Cardiac septum (tissue), 1 donor: ENCODE data around the gene KCNMA1. TPM values are rescaled to one million over a fixed set of nuclear protein-coding genes. Genes with fewer than 3 reads are reported as not detected.
A peak's percentile ranks its signal among the peaks of the same experiment; 100 is the strongest.
"Not testable (repeated sequence)": the region's sequence is repeated elsewhere in the genome, so short reads cannot be mapped to it uniquely, and the experiment has no call there.

Experiments used
- DNase-seq: peaks from one replicate; pipeline ENCODE4 v3.0.0-alpha.2; 2020; ENCODE audit warnings: low spot score
- intact Hi-C: fragments of 100-400 bp; cut with DNase I; formaldehyde crosslinking; loops from one replicate; pipeline ENCODE4 v1.14.0; 2022
- total RNA-seq: library from RNA; stranded (reverse); fragmentation: NEBNext Ultra II Directional; extraction: Animal tissue kit (Norgen Biotek cat#: 25700); gene quantifications from one replicate; pipeline ENCODE4 v1.2.1, GENCODE V29; 2021
- donor health status: DM: no; HTN: no; CAD: no.

KCNMA1 gene
- total RNA-seq, 1 donor from 2014 or later: 2.0 TPM

- intact Hi-C loops: no loop called here
- no peak for DNase-seq
Measured at GRCh38 chr10:77417359-77417758, 220.2 kb downstream of the KCNMA1 start.

- intact Hi-C loops: no loop called here
Measured at GRCh38 chr10:77416311-77417135, 221.1 kb downstream of the KCNMA1 start.

GRCh38 chr10:77415313-77415960 is 222.2 kb downstream of the KCNMA1 start:
- no peak for DNase-seq
- intact Hi-C loops: no loop called here

More at GRCh38 chr10:77416311-77417135, 221.1 kb downstream of the KCNMA1 start:
- DNase-seq: peak; percentile 15

- intact Hi-C loops: no loop called here
- no peak for DNase-seq
Measured at GRCh38 chr10:77413231-77413630, 224.4 kb downstream of the KCNMA1 start.

- intact Hi-C loops, DNase-seq: not testable (repeated sequence)
Measured at GRCh38 chr10:77412573-77413133, 225.0 kb downstream of the KCNMA1 start.

GRCh38 chr10:77411805-77412204 is 225.8 kb downstream of the KCNMA1 start:
- intact Hi-C loops: no loop called here
- no peak for DNase-seq

- intact Hi-C loops: no loop called here
- DNase-seq: no peak
Measured at GRCh38 chr10:77410523-77410922, 227.1 kb downstream of the KCNMA1 start.

GRCh38 chr10:77409697-77410471 is 227.7 kb downstream of the KCNMA1 start:
- intact Hi-C loops: no loop called here
- DNase-seq: no peak

- no peak for DNase-seq
- intact Hi-C loops: no loop called here
Measured at GRCh38 chr10:77408259-77408658, 229.3 kb downstream of the KCNMA1 start.

- no peak for DNase-seq
- intact Hi-C loops: no loop called here
Measured at GRCh38 chr10:77406764-77407430, 230.7 kb downstream of the KCNMA1 start.

GRCh38 chr10:77405771-77406241 is 231.8 kb downstream of the KCNMA1 start:
- no peak for DNase-seq
- intact Hi-C loops: no loop called here

GRCh38 chr10:77404810-77405209 is 232.8 kb downstream of the KCNMA1 start:
- intact Hi-C loops: no loop called here
- peak; percentile 14 for DNase-seq

- intact Hi-C loops: no loop called here
- DNase-seq: no peak
Measured at GRCh38 chr10:77403761-77404160, 233.8 kb downstream of the KCNMA1 start.

GRCh38 chr10:77401683-77402082 is 235.9 kb downstream of the KCNMA1 start:
- no peak for DNase-seq
- intact Hi-C loops: no loop called here

GRCh38 chr10:77400033-77400432 is 237.6 kb downstream of the KCNMA1 start:
- DNase-seq: no peak
- intact Hi-C loops: no loop called here

- intact Hi-C loops: loop anchor here (10.0 kb wide), 1 partner anchor 224 kb away; no protein-coding TSS in a partner anchor
- peak; percentile 5 for DNase-seq
Measured at GRCh38 chr10:77398986-77399755, 238.4 kb downstream of the KCNMA1 start.

GRCh38 chr10:77398558-77398957 is 239.1 kb downstream of the KCNMA1 start:
- intact Hi-C loops: loop anchor here (10.0 kb wide), 1 partner anchor 224 kb away; no protein-coding TSS in a partner anchor
- DNase-seq: peak; percentile 2

- intact Hi-C loops: loop anchor here (10.0 kb wide), 1 partner anchor 222 kb away; no protein-coding TSS in a partner anchor
- DNase-seq: no peak
Measured at GRCh38 chr10:77397103-77397502, 240.5 kb downstream of the KCNMA1 start.
